Endometrium (tissue), 2 donors: ENCODE results near the gene SIGLEC12.

ENCODE experiments used
- FAIRE-seq: peaks from 2 replicates; lab custom pipeline; 2012; peaks lifted over from hg19 to GRCh38; lab: Jason Lieb, UNC
- donor health status: control.
- donor health status: control.

The SIGLEC12 gene

DNA sequence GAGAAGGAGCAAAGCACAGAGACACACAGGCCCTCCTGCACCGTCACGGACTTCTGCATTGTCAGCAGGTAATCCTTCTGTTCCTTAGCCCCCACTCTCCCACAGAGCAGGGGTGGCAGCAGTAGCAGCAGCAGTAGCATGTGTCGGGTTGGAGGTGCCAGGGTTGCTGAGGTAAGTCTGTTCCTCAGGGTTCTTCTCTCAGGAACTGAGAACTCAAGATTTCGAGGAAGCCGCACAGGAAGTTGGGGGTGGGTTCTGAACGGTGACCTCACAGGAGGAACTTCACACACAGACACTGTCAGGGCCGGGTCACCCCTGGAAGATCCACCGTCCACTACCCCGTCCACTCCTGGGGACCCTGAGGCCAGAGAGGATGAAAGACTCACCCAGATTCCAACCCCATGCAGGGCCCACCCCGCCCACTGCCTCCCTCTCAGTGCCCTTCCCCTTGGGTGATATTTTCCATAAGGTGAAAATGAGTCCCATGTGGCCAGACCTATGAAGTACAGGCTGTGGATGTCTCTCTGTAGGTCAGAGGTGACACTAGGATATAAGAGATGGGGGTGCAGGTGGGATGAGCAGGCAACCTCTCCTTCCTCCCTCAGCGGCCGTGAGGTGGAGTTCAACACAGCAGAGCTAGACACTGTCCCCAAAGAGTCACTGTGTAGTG lies at the start of gene SIGLEC12:
Gene SIGLEC12, minus strand, starts transcription at position 207 of the 670 bp plus-strand sequence. Its CDS starts 67 bp downstream, at position 140.
- no peak for FAIRE-seq

DNA sequence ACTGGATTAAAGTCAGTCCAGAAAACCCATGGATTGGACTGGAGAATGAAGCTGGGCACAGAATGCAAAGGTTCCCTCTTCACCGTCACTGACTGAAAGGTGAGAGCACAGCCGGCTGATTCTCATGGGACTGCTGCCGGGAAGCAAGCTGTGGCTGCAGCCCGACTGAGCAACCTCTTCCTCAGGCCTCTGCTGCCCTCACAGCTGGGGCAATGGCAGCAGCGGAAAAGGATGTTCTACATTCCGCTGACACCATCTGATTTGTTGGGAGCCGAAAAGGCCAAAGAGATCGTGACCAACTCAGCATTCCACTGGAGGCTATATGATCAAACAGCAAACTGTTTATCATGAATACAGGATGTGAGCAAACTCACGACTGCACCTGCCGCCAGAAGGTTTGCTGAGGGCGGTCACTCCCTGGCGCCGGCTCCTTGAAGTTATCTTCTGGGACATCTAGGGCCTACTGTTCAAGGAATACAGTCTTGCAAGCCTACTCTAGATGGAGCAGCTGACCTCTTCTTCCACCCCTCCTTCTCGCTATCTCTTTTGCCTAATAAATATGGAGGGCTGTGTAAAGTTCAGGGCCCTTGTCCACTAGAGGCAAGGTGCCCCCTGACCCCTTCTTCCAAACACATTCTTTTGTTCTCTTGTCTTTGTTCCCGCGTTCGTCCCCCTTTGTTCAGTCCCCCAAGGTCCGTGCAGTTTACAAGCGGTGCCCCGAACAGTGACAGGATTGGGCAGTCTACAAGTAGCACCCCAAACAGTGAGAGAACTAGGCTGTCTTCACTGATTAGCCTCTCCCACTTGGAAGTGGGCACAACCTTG lies 49.5 kb upstream of the SIGLEC12 start:
- FAIRE-seq = no peak

DNA sequence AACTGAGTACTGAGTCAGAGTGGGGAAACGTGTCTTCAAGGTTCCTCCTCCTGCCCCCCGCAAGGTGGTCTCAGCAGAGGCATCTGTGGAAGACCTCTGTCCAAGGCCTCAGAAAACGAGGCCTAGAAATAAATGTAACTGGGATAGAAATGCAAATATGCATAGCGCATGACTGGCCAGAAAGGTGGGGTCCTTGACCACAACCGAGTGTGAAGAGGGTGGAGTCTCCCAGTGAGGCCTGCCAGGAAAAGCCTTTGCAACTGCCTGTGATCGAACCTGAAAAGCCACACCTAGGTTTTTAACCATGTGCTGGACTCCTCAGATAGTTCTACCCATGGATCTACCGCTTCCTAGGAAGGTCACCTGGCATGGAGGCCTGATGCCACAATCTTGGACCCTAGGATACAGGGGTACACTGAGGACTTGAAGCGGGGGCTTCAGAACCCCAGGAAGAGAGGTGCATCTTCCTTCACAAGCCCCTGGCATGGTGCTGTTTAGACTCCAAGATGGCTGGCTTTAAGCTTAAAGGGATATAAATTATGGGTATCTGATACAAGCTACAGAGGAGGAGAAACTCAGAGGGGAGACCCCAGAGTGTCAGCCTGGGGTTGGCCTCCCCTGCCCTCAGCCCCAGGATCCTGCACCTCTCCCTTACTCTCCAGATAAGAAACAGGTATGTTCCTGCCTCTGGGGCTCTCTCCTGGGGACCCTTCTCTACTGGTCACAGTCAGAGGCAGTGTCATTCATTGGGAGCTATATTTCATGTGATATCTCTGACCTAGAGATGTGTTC lies 48.1 kb upstream of the SIGLEC12 start:
- no peak for FAIRE-seq

DNA sequence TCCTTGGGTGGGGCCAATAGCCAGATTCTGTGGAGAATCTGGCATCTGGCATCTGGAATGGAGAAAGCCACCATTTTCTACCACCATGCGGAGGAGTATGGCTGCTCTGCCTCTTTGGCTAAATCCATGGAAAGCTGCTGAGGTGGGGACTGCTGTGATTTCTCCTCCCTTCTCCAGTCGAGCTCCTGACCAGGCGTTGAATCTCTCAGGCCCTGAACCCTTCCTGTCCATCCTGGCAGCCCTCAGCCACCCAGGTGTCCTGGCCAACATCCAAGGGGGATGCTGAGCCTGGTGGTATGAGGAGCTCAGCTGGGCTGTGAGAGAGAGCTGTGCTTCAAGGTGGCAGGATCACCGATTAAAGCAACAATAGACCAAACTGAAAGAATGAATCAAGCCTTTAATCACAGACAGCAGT lies 47.3 kb upstream of the SIGLEC12 start:
- FAIRE-seq = no peak

DNA sequence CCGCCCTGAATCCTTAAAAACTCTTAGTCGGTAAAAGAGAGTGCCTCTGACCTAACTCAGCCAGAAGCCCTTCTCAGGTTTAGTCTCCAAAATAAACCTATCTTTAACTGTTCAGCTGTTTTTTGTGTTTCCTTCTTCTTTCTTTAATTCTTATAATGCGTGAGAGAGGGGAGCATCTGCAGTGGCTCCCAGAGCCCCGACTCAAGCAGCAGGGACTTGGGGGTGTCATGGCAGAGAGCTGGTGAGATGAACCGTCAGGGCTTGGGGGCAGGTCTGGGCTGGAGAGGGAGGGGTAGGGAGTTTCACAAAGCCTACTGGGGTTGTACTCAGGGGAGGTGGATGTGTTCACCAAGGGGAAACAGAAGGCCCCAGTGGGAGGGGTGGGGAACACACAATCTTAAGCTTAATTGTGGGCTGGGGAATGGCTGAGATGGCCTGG lies 46.6 kb upstream of the SIGLEC12 start:
- no peak for FAIRE-seq

DNA sequence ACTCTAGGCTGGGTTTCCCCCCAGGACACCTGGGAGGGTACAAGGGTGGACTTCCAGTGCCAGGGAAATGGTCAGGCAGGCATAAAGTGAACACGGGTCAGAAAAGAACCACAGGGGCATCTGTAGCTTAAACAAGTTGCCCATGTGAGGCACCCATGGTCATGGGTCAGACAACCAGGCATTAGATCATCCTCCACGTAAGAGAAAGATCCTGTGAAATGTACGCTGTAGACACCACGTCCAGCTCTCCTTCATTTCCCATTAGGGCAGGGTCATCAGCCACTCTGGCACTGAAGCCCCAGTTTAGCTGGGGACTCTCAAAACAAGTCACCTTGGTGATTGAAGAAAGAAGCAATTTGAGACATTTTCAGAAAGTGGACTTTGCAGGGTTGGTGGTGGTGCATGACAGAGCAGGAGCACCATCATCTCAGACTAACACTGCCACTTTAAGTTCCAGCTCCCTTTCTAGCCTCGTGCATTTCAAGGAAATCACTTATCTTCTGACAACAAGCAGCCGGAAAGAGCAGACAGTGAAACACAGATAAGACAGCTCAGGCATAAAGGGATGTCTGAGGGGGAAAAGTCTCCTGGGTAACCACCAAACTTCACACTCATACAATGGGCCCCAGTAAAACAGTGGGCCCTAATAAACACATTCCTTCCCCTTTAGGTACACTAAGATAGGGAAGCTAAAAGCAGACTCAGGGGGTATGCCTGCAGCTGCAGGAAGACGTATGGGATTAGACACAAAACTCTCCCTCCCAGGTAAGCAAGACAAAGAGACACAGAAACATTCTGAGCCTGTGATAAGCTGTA lies 46.0 kb upstream of the SIGLEC12 start:
- no peak for FAIRE-seq

DNA sequence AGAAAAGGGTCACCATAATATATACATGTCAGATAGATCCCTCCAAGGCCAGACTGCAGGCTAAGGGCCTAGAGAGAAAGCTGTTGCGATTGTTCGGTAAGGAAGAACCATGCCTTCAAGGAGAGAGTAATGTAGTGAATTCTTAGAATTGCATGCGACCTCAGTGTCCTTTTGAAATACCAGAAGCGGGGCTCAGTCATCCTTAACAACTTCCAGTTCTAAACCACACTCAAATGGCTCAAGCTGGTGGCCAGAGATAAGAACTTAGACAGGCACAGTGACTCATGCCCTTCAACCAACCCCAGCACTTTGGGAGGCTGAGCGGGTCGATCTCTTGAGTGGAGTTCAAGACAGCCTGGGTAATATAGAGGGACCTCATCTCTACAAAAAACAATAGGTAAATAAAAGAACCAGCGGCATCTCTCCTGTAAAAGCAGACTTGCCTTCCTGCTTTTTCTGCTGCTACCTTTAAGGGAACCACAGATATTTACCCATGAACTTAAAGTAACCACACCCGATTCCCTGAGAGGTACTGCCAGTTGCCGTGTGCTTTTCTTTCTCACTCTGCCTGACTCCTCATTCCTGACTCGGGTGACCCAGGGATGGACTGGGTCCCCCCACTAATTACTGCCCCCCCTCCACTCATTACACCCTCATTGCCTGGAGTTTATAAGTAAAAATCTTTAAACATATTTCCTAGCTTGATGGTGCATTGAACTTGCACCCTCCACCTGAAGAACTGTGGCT lies 45.2 kb upstream of the SIGLEC12 start:
- FAIRE-seq = no peak

DNA sequence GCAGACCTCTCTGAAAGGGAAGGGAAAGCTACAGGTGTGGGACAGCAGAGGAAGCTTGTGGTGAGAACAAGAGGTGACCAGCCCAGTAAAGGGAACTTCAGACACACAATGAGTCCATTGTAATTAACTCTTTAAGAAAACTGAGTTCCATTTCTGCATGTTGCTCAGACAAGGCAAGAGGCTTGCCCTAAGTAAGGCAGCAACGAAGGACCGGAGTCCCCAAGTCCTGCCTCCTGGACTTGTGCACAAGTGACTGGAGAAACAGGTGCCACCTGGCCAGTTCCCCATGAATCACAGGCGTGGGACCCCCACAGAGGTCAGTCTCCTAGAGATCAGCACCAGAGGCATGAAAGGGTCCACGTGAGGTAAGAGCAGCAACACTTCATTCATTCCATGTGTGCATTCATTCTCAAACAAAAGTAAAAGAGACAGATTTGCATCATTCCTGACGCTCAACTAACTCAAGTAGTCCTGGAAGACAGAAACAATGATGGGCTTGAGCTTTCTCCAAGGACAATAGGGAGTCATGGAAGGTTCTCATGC lies 44.6 kb upstream of the SIGLEC12 start:
- FAIRE-seq = no peak

DNA sequence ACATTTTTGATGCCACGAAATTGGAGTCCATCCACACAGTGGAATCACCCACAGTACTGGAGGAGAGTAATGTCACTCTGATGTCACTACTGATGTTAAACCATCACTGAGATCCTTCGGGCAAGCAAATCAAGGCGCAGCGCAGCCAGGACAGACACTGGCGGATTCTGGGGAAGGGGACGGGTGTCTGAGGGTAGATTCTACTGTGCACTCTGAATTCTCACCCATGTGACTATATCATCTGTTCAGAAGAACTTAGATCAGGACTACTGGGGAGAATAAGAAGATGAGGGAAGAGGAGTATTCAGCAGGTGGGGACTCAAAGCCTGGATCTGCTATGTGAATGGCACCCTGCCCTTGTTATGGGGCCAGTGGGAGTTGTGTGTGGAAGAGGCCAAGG lies 42.4 kb upstream of the SIGLEC12 start:
- no peak for FAIRE-seq

DNA sequence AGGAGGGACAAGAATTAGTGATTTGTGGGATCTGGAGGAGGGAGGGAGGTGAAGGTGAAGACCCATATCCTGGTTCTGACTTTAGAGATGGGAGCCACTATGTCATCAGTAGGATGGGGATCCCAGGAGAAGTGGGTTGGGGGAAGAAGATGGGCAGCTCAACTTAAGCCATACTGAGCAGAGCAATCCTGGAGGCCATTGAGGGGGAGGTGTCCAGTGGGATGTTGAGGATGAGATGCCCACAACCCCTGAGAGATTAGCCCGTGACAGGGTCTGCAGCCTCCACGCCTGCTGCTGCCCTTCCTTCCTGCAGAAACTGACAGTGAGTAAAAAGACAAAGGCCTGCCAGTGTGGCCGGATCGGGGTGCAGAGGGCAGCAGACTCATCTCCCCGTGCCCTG lies 41.1 kb upstream of the SIGLEC12 start:
- FAIRE-seq = no peak

DNA sequence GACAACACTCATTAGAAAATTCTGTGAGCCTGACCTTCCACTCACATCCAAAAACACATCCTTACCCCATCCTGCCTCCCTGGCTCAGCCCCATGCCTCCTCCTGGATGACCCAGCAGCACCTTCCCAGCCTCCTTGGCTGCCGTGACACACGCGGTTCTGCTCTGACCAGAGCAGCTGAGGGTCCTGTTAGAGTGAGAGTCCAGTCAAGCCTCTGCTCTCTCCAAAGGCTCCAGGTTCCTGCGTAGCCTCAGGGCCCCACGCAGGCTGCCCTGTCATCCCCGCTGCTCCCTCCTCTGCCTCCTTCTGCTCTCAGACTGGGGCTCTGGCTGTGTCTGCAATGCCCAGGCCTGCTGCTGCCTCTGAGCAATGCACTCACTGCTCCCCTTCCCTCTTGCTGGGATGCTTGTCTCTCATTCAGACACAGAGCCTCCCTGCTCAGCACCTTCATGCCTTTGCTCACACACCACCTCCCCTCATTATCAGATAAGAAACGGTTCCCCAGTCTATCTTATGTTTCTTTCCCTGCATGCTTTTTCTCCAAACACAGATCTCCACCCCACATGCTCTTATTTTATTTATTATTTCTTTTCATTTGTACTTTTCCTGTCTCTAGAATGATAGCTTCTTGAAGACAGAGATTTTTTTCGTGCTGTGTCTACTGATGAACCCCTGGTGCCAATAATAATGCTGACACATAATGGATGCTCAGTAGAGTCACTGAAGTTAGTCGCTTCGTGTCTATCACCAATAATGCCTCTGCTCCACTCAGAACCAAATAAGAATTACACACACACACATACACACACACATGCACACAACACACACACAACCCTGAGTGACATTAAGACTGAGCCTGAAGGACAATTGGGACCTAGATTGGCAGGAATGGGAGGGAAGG lies 40.1 kb upstream of the SIGLEC12 start:
- FAIRE-seq = no peak

DNA sequence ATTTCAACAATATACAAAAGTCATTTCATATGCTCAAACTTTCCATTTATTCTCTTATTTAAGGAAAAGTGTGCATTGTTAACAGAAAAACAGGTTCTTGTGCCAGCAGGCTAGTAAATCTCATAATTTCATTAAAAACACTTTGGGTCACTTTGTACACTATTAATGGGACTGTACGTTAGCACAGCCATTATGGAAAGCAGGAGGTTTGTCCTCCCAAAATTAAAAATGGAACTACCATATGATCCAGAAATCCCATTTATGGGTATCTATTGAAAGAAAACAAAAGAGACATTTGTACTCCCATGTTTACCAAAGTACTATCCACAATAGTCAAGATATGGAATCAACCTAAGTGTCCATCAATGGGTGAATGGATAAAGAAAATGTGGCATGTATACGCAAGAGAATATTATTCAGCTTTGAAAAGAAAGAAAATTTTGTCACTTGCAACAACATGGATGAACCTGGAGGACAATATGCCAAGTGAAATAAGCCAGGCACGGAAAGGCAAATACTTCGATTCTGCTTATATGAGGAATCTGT lies 38.3 kb upstream of the SIGLEC12 start:
- FAIRE-seq = no peak

DNA sequence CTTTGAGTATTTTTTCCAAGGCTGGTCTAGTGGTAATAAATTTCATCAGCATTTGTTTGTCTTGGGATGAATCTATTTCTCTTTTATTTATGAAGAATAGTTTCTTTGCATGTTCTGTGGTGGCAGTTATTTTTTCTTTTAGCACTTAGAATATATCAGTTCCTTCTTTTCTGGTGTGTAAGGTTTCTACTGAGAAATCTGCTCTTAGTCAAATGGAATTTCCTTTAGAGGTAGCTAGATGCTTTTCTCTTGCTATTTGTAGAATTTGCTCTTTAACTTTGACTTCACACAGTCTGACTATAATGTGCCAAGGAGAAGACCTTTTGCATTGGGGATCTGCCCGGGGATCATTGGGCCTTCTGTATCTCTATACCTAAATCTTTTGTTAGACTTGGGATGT lies 33.9 kb upstream of the SIGLEC12 start:
- no peak for FAIRE-seq

DNA sequence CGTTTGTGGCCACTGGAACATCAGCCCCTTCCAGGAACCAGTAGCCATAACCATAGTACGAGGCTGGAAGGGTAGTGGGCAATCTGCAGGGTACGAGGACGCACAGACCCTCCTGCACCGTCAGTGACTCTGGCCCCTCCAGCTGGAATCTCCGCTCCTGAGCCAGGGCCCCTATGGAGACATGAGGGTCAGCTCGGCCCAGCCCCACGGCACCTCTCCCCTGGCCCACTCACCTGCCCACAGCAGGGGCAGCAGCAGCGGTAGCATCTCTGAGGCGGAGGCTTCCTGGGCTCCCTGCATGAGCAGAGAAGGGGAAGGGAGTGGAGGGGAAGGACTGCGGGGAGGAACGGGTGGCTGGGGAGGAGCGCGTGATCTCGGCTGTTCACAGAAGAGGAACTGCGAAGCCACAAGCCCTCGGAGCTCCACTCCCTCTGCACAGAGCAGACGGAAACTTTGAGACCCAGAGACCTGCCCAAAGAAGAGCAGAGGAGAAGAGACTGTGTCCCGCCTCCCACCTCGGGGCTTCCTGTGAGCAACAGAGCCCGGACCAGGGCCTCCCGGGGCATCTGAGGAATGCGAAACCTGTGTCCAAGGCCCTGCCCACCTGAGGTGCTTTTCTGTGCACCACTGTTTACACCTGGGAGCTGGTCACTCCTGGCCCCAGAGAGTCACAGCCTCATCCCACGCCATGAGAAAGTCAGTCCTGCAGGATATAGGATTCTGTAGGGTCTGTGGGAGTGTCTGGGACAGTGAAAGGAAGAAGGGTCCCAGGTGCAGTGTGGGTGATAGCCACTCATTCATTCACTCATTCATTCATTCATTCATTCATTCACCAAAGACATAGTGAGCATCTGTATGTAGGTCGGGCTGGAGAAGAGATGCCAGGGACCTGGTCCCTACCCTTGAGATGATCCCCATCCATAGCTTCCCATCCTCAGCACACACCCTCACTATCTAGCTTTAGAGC lies 30.0 kb upstream of the SIGLEC12 start, which contains the start of gene SIGLEC6:
Gene SIGLEC6, minus strand, starts transcription at position 322 of the 967 bp plus-strand sequence. Its CDS starts 22 bp downstream, at position 300.
- FAIRE-seq = no peak

DNA sequence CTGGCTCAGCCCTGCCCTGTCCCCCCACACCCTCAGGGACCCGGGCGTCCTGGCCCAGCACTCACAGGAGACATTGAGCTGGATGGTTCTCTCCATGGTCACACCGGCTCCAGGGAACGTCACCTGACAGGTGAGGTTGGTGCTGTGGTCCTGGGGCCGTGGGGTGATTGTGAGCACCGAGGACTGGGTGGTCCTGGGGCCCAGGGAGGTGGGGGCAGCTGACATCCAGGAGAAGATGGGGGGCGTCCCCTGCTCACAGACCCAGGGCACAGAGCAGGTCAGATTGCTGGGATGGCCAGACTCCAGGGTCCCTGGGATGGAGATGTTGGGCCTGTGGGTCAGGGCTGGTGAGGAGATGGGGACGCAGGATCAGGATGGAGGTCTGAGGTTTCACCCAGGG lies 29.0 kb upstream of the SIGLEC12 start:
- no peak for FAIRE-seq

DNA sequence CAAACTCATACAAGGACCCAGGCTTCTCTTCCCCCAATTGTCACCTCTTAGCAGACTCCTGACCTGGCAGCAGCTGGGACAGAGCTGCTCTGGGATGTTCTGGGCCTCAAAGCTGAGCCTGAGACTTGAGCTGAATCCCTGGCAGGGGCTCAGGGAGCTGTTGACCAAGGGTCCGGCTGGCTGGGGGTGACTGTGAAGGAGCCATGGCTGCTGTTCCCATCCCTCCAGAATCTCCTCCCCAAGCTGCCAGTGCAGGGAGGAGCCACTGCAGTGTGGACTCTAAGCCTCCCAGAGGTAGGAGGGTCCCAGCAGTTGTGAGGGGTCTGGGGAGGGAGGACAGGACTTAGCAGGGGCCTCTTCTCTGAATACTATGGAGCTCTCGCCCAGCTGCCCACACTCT lies 27.7 kb upstream of the SIGLEC12 start:
- FAIRE-seq = no peak

DNA sequence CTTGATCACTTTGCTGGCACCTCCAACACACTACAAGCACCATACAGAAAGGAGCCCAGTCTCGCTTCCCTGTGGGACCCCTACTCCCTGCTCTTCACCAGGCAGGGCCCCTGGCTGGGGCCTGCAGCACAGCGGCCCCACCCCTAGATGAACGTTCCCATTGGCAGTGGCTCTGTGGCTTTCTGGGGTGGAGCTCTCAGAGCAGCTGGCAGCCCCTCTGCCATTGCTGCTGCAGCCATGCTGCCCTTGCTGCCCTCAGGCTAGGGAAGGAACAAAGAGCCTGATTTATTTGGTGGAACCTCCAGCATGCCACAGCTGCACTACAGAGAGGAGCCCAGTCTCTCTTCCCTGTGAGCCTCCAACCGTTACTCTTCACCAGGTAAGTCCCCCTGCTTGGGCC lies 24.1 kb upstream of the SIGLEC12 start:
- FAIRE-seq = no peak

DNA sequence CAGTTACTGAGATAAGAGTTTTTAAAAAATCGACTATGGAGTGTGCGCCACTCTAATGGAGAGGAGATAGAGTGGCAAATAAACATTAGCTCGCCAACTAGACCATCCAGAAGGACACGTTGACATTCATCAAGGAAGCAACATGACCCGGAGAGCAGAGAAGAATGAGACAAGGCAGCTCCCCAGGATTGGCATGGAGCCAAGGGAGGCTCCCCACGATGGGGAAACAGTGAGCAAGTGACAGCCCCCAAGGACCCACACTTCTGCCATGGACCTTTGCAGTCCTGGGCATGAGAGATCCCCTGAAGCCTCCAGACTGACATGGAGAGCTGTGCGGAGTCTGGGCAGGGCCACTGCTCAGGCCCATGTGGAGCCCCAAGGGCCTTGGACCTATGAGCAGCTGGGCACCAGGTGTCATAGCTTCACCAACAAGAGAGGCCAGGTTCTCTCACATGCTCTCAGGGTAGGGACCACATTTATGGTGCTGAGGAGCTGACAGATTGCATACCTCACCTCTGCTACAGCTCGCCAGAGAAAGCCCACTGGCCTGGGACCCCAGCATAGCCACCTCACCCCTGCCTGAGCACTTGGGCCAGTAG lies 23.2 kb upstream of the SIGLEC12 start:
- no peak for FAIRE-seq
